ENCODE measurements around the gene ELK4. TPM values are rescaled to one million over a fixed set of nuclear protein-coding genes. Genes with fewer than 3 reads are reported as not detected.

The ELK4 gene
- total RNA-seq, 1 experiment from 2014 or later: 31.2 TPM

GRCh38 chr1:205571747-205572146 is 60.1 kb downstream of the ELK4 start:
- H3K18ac ChIP-seq (ENCODE audit: insufficient read length, low read depth, low read length): no peak overlapping the region
- Mint-ChIP-seq H3K9me3 (no peaks in the 10 kb centered on the region), H3K27me3 (ENCODE audit: low read depth) (peaks cover 87% of the 10 kb centered on the region), H3K4me3 (no peak overlapping the region), H3K27ac (peak overlapping the region in 1 of 3 experiments; percentile 31; a peak in 1 of 7 replicates), H3K4me1 (peaks cover 17 to 24% of the 10 kb centered on the region in 2 experiments), H3K36me3 (ENCODE audit: insufficient read depth in 1 of 3, low read depth in 3 of 3) (no peaks in the 10 kb centered on the region; a peak in 1 of 7 replicates)
- H2BK12ac ChIP-seq (ENCODE audit: insufficient read length, low read depth, low read length): no peak overlapping the region
- H3K4me1 ChIP-seq (ENCODE audit: insufficient read depth, low read length): no peaks in the 10 kb centered on the region
- no peak overlapping the region for H2BK15ac ChIP-seq (ENCODE audit: low read depth, low read length)
- H3K9me3 ChIP-seq (ENCODE audit: control insufficient read depth, low read depth, low read length): no peaks in the 10 kb centered on the region
- H4K91ac ChIP-seq (ENCODE audit: insufficient read length, low read depth, low read length): no peak overlapping the region
- H3K23me2 ChIP-seq (ENCODE audit: insufficient read length, low read depth, low read length, poor library complexity, severe bottlenecking): peaks cover 3% of the 10 kb centered on the region
- H4K20me1 ChIP-seq (ENCODE audit: control insufficient read depth, insufficient read depth, insufficient read length): no peaks in the 10 kb centered on the region
- no peak overlapping the region for H2BK120ac ChIP-seq (ENCODE audit: low read depth, low read length, poor library complexity, severe bottlenecking)
- H2BK20ac ChIP-seq (ENCODE audit: low read depth, low read length, poor library complexity, severe bottlenecking): no peak overlapping the region
- H3K27me3 ChIP-seq (ENCODE audit: insufficient read depth, low read length): peaks cover 21% of the 10 kb centered on the region; the same call in 1 of the 2 replicates
- H3K4ac ChIP-seq (ENCODE audit: low read depth, low read length): no peak overlapping the region
- H3K56ac ChIP-seq (ENCODE audit: insufficient read length, low read depth, low read length): no peak overlapping the region
- H3K79me1 ChIP-seq (ENCODE audit: insufficient read depth, low read depth, low read length, poor library complexity, severe bottlenecking): no peaks in the 10 kb centered on the region
- no peak overlapping the region for H3K14ac ChIP-seq (ENCODE audit: insufficient read depth, low read length)
- no peak overlapping the region for H3K27ac ChIP-seq (ENCODE audit: insufficient read length, low read depth, low read length)
- TF ChIP-seq CTCF (conservative IDR thresholded peaks at IDR 0.05): no peak
- H2AK5ac ChIP-seq (ENCODE audit: insufficient read length, low read length): no peak overlapping the region
- H3K23ac ChIP-seq (ENCODE audit: insufficient read length, low read depth, low read length): no peak overlapping the region
- H3K9ac ChIP-seq (ENCODE audit: extremely low read depth, insufficient read length, low read length): no peak overlapping the region
- no peak overlapping the region for H3K4me2 ChIP-seq (ENCODE audit: insufficient read depth, insufficient read length, low read length)
- no CpG with 5 or more reads among the region's 4 CpGs for WGBS (ENCODE audit: extremely low coverage, insufficient read length, low lambda C conversion rate)
- H2BK5ac ChIP-seq (ENCODE audit: insufficient read length, low read length): no peak overlapping the region
- H2AFZ ChIP-seq (ENCODE audit: low read length): no peak overlapping the region
- no peak overlapping the region for H4K8ac ChIP-seq (replicated peaks; ENCODE audit: insufficient read length, low read depth, low read length)
- H3K79me2 ChIP-seq (ENCODE audit: insufficient read depth, low read length): no peaks in the 10 kb centered on the region
- no peak overlapping the region for H4K5ac ChIP-seq (ENCODE audit: insufficient read length, low read depth, low read length)
- no peak overlapping the region for H3T11ph ChIP-seq (ENCODE audit: low read length)
- DNase-seq: no peak
